Activated CD8-positive, alpha-beta memory T cell treated with anti-CD3 and anti-CD28 coated beads, Interleukin-2, amount 50 U/mL, for 1 hour (primary cell): Measurements from ENCODE around the gene MEF2D.
A peak's percentile ranks its signal among the peaks of the same experiment; 100 is the strongest.

Experiments used
- DNase-seq: peaks from one replicate; pipeline ENCODE4 v3.0.0-alpha.2; 2020; ENCODE audit errors: extremely low read depth

Gene MEF2D

GRCh38 chr1:156488566-156489165, 11.9 kb downstream of the MEF2D start:
- no peak for DNase-seq

DNA sequence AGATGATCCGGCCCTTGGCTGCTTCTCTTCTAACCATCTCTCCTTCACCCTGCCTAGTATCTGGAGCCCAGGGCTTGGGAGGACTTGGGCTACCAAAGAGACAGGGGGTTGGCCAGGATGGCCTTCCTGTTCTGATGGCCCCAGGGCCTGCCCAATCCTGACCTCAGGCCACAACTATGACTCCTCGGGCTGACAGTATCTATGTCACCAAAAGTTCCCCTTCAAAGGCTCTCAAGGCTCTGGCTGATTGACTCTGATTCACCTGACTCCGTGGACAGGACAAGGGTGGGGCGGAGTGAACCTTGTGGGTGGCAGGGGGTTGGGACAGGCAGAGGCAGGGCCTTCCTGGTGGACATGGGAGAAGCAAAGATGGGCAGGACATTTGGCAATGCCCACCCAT, 12.7 kb downstream of the MEF2D start:
- no peak for DNase-seq

- DNase-seq: no peak
Observed at GRCh38 chr1:156486421-156487344, 13.9 kb downstream of the MEF2D start.

DNA sequence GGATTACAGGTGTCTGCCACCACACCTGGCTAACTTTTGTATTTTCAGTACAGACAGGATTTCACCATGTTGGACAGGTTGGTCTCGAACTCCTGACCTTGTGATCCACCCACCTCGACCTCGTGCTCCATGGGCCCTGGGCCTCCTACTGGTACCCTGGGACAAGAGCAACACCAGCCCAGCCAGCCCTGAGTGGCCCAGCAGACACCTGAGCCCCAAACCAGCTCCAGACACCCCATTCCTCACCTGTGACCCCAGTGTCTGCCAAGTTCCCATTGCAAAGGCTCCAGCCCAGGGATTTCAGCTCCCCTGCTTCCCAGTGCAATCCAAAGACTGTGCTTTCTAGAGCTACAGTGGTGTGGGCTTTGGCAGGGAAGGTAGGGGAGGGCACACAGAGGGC, 14.6 kb downstream of the MEF2D start:
- no peak for DNase-seq

DNA sequence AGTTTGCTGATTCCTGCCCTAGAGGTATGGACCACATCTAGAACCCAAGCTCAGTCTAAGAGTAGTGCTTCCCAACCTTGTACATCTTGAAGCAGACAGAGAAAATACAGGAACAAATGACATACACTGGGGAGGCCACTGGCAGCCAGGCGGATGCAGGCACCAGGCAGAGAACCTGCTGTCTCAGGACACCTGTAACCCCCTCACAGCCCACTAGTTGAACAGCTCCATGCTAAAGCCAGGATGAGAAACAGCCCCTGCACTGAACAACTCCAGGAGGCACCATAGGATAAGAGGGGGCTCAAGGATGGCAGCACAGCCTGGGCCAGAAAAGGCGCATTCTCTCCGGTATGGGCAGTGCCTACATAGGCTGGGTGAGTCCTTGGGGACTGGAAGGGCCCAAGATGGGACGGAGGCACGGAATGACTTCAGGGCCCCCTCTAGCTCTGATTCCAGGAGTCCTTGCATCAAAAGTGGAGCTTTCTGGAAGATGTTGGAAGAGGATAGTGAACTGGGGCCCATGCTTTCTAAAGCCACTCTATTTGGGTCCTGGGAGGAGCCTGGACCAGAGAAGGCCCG, 16.0 kb downstream of the MEF2D start:
- no peak for DNase-seq

DNA sequence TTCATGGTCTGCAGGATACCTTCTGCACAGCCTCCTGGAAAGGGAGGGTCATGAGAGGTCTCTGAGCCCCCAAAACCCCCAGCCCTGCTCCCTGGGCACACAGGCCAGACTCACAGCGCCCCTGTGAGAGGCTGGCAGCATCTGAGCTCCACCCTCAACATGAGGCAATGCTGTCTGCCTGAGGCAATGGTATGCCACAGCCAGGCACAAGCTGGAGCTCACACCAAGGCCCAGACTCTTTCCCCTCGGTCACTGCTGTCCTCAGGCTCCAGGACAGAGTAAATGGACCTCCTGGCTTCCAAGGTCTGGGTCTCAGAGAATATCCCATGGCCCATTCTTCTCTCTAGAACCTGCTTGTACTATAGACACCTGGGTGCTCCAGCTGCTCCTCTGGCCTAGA, 17.2 kb downstream of the MEF2D start:
- DNase-seq: no peak

- DNase-seq: no peak
Observed at GRCh38 chr1:156482276-156482675, 18.3 kb downstream of the MEF2D start.

GRCh38 chr1:156481527-156481926, 19.0 kb downstream of the MEF2D start:
- no peak for DNase-seq

DNA sequence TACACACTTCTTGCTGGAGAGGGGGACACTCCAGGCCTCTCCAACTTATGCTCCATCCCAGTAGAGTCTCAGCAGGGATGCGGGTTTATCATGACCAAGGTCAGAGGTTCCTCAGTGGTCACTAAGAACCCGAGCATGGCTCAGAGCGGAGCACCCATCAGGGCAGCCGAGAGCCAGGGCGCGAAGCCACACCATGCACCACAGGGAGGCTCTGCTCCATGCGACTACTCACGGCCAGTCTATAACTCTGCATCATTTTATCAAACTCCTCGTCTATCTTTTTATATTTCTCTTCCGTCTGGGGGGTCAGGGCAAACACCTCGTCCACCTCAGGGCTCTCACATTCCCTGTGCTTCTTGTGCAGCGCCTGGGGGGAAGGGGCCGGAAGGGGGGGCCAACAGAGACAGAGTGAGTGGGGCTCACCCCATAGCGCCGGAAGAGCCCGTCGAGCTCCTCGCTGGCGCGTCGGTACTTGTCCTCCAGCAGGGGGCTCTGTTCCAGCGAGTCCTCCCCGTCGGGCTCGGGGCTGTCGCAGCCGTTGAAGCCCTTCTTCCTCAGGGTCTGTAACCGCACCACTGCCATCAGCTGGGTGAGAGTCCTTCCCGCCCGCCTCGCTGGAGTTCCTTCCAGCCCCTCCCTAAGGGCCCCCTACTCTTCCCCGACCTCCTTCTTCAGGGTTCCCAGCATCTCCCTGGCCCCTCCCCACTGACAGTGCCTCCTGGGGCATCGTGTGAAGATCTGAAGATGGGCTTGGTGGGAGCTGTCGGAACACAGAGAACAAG, 20.0 kb downstream of the MEF2D start:
- peak; percentile 72 for DNase-seq

DNA sequence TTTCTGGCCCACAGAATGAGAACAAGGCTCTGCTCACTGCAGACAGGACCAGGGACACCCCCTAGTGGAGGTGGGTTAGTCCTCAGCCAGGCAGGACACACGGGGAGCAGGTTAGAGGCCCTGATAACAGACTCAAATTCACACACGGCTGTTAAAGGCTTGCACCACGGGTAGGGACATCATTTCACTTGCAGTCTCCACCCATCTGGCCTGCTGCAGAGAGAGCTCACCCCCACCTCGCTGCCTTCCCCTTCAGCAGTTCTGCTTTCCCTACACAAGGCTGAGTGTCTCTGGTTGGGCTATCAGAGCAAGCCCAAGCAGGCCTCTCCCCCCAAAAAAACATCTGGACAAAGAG, 20.6 kb downstream of the MEF2D start:
- no peak for DNase-seq

DNA sequence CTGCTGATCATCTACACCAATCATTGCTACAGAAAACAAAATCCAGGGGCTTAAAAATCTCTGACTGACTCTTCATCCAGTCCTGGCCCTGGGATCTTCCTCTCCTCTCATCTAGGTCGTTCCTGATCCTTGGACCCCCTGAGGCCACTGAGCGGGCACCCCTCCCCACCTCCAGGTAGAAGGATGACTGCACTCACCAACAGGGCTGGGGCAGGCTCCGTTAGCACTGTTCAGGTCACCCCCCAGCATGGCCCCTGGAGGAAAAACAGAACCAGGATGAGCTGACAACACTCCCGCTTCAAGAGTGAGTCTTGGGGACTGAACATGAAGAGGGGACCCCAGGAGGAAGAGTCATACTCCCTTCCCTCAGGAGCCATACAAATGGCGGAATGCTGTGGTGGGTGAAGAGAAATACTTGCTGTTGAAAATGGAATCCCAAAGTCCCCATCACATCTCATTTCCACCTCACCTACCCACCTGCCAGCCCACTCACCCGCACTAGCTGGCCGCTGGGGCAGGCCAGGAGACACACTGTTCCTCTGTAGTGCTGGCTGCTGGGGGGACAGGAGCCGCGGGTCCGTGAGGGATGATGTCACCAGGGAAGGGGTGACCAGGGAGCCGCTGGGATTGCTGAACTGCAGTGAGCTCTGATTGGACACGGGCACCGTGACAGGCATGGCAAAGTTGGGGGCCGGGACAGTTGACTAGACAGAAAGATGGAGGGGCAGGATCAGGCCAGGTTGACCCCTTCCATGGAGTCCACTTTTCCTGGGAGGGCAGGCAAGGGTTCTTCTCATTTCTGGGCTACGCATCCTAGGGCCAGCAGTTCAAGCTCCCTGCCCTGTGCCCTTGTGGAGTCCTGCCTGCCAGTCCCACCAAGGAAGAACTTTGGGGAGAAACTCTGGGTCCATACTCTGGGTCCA, 21.2 kb downstream of the MEF2D start:
- no peak for DNase-seq

DNA sequence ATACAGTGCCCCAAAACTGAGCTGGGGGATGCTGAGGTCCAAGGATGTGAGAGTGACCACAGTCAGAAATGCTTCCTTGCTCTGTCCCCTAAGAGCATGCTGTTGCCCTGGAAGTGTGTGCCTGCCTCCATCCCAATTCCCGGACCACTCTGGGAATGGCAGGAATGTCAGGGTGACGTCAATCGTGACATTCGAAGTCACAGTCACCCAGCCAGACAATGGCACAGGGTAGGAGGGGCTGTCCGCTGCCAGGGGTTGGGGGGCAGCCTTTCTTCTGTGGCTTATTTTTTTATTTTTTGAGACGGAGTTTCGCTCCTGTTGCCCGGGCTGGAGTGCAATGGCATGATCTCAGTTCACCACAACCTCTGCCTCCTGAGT, 22.3 kb downstream of the MEF2D start:
- DNase-seq: no peak

DNA sequence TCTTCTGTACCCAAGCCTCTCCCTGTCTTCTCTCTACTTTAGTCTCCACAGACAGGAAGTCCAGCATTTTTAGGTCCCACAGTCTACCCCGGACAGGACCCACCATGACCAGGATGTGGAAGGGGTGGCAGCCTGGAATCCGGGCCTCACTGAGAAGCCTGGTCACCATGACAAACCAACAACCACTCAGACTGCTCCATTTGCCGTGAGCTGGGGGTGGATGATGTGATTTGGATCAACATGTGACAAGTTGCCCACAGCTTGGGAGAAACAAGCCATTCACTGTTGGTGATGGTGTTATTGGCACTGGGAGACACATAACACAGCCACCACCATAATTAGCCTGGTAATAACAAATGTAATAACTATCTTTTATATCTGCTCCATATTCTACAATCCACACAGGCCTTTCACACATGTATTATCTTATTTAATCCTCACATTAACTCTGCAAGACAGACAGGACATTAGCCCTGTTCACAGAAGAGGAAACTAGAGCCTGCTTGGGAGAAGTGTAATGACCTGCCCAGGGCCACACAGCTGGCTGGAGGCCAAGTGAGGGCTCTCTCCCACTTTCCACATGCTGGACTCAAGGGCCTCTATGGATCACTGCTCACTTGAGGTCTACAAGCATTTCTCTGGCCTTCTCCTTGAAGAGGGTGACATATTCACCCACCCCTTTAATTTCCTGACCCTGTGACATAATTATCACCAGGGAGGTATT, 22.9 kb downstream of the MEF2D start:
- no peak for DNase-seq

- no peak for DNase-seq
Observed at GRCh38 chr1:156476501-156477298, 23.9 kb downstream of the MEF2D start.

- DNase-seq: no peak
Observed at GRCh38 chr1:156475568-156476500, 24.7 kb downstream of the MEF2D start.

GRCh38 chr1:156474966-156475365, 25.6 kb downstream of the MEF2D start:
- no peak for DNase-seq

- DNase-seq: no peak
Observed at GRCh38 chr1:156471496-156472490, 28.8 kb downstream of the MEF2D start.
